Activated T-helper 2 cell treated with anti-CD3 and anti-CD28 coated beads, Interferon-gamma antibody, Interleukin-2, Interleukin-4, amounts not matched to agents 10 μg/mL and 5 μg/mL and 100 μg/mL, durations not matched to agents 14 hours and 24 hours and 36 hours (primary cell): ENCODE data around the gene NUP188. TPM values are rescaled to one million over a fixed set of nuclear protein-coding genes. Genes with fewer than 3 reads are reported as not detected.
"Not testable (repeated sequence)": the region's sequence is repeated elsewhere in the genome, so short reads cannot be mapped to it uniquely, and the experiment has no call there.

Source experiments
- DNase-seq: peaks from one replicate; pipeline ENCODE4 v3.0.0; 2021; ENCODE audit warnings: low spot score
- H3K27ac Mint-ChIP-seq: one replicate; pipeline ENCODE4 v1.8.0; 2021; ENCODE audit warnings: mixed read lengths
- H3K27me3 Mint-ChIP-seq: one replicate; pipeline ENCODE4 v1.8.0; 2021; ENCODE audit warnings: low read depth, mixed read lengths
- H3K36me3 Mint-ChIP-seq: one replicate; pipeline ENCODE4 v1.8.0; 2021; ENCODE audit warnings: low read depth, mixed read lengths
- H3K4me1 Mint-ChIP-seq: one replicate; pipeline ENCODE4 v1.8.0; 2021; ENCODE audit warnings: low read depth, mixed read lengths
- H3K4me3 Mint-ChIP-seq: one replicate; pipeline ENCODE4 v1.8.0; 2021; ENCODE audit warnings: low read depth, mild to moderate bottlenecking, moderate library complexity, mixed read lengths
- H3K9me3 Mint-ChIP-seq: one replicate; pipeline ENCODE4 v1.8.0; 2021; ENCODE audit warnings: mixed read lengths
- intact Hi-C: fragments of 100-400 bp; cut with micrococcal nuclease; formaldehyde crosslinking; loops from one replicate; pipeline ENCODE4 v1.15.1; 2023
- total RNA-seq: library from RNA; stranded (reverse); gene quantifications from 2 replicates; pipeline ENCODE4 v1.2.3, GENCODE V29; 2022

NUP188 gene
- total RNA-seq, 1 donor from 2014 or later: 175 TPM

DNA sequence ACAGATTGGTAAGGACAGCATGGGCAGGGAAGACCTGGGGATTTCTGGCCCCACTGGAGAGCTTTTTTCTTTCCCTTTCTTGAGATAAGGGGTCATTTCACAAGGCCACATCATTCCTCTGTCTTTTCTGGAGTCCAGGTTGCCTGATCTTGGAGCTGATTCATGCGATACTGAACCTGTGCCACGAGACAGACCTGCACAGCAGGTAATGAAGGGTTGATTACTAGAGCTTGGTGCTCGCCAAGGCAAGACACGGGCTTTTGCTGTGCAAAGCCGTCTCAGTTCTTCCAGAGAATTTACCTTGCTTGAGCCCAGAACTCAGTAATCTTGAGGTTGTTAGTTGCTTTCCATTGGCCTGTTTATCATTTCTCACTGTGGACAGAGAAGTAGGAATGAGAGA lies 39.2 kb downstream of the NUP188 start:
- no peaks in the 10 kb centered on the region for H3K27me3 Mint-ChIP-seq
- peaks cover 66% of the 10 kb centered on the region for H3K36me3 Mint-ChIP-seq
- no peaks in the 10 kb centered on the region for H3K4me1 Mint-ChIP-seq
- no peaks in the 10 kb centered on the region for H3K9me3 Mint-ChIP-seq
- H3K27ac Mint-ChIP-seq: peak overlapping the region; percentile 10
- intact Hi-C loops: no loop called here
- H3K4me3 Mint-ChIP-seq: no peak overlapping the region
- no peak for DNase-seq

DNA sequence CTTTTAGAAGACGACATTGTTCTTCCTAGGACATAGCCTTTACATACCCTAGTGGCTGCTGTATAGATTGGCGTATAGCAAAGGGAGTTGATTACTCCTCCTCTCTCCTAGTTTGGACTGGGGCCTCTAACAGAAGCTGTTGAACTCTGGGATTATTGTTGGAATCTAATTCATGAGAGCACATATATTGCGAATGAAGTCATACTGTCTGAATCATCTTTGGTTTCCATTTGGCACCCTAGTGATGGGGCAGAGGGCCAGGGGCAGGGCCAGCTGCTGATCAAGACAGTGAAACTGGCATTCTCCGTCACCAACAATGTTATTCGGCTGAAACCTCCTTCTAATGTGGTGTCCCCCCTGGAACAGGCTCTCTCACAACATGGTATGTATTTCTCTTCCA lies 40.3 kb downstream of the NUP188 start:
- Mint-ChIP-seq H3K4me1 (no peaks in the 10 kb centered on the region), H3K4me3 (no peak overlapping the region), H3K36me3 (peaks cover 67% of the 10 kb centered on the region), H3K27ac (no peak overlapping the region), H3K27me3 (no peaks in the 10 kb centered on the region), H3K9me3 (no peaks in the 10 kb centered on the region)
- no peak for DNase-seq
- intact Hi-C loops: no loop called here

DNA sequence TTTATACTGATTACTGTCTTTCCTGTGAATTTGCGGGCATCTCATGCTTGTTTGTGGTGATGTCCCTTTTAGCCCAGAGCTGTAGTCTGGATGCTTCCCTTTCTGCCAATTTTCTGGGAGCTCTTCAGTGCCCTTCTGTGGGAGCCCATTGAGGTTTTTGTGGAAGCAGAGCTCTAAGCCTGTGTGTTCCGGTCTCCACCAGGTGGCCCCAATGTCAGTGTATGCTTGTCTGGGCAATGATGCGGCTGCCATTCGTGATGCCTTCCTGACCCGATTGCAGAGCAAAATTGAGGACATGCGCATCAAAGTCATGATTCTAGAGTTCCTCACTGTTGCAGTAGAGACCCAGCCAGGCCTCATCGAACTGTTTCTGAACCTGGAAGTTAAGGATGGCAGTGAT lies 45.5 kb downstream of the NUP188 start:
- H3K9me3 Mint-ChIP-seq: no peaks in the 10 kb centered on the region
- peaks cover 67% of the 10 kb centered on the region for H3K36me3 Mint-ChIP-seq
- peaks cover 7% of the 10 kb centered on the region for H3K4me1 Mint-ChIP-seq
- no peak overlapping the region for H3K4me3 Mint-ChIP-seq
- DNase-seq: no peak
- H3K27me3 Mint-ChIP-seq: no peaks in the 10 kb centered on the region
- H3K27ac Mint-ChIP-seq: no peak overlapping the region
- intact Hi-C loops: no loop called here

DNA sequence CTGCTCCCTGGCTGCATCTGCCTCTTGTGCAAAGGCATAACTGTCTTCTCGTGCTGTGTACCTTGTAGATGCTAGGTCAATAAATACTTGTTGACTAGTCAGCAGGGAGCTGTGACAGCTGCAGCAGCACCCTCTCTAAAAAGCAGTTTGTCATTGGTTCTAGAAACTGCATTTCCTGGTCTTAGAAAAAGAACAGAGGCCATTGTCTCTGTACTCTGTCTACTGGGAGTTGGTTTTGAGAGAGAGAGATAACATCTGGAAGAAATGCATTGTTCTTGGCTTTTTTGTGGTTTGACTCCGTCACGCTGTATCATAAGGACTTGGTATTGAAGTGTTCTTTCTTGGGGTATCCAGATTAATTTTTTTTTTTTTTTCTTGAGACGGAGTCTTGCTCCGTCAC lies 48.3 kb downstream of the NUP188 start:
- H3K36me3 Mint-ChIP-seq: peaks cover 83% of the 10 kb centered on the region
- H3K27ac Mint-ChIP-seq: no peak overlapping the region
- no peaks in the 10 kb centered on the region for H3K9me3 Mint-ChIP-seq
- no peak overlapping the region for H3K4me3 Mint-ChIP-seq
- H3K27me3 Mint-ChIP-seq: no peaks in the 10 kb centered on the region
- peaks cover 11% of the 10 kb centered on the region for H3K4me1 Mint-ChIP-seq
- intact Hi-C loops: no loop called here
- DNase-seq: no peak

DNA sequence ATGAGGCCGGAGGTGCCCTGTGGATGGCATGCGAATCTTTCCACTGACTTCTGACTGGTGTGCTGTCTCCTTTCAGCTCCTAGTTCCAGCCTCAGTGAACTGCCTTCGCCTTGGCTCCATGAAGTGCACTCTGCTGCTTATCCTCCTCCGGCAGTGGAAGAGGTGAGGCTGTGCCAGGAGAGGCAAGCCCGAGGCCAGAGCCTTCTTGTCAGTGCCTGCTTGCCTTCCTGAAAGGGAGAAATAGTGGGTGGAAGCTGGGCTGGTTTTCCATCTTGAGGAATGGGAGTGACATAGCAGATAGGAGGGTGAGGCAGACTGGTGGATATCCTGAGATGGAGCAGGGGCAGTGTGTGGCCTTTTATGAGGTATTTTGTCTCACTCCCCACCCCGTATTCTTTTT lies 51.0 kb downstream of the NUP188 start:
- no peak for DNase-seq
- H3K36me3 Mint-ChIP-seq: peaks cover 91% of the 10 kb centered on the region
- H3K9me3 Mint-ChIP-seq: no peaks in the 10 kb centered on the region
- H3K27me3 Mint-ChIP-seq: no peaks in the 10 kb centered on the region
- H3K4me1 Mint-ChIP-seq: peaks cover 11% of the 10 kb centered on the region
- H3K4me3 Mint-ChIP-seq: no peak overlapping the region
- intact Hi-C loops: no loop called here
- H3K27ac Mint-ChIP-seq: no peak overlapping the region

DNA sequence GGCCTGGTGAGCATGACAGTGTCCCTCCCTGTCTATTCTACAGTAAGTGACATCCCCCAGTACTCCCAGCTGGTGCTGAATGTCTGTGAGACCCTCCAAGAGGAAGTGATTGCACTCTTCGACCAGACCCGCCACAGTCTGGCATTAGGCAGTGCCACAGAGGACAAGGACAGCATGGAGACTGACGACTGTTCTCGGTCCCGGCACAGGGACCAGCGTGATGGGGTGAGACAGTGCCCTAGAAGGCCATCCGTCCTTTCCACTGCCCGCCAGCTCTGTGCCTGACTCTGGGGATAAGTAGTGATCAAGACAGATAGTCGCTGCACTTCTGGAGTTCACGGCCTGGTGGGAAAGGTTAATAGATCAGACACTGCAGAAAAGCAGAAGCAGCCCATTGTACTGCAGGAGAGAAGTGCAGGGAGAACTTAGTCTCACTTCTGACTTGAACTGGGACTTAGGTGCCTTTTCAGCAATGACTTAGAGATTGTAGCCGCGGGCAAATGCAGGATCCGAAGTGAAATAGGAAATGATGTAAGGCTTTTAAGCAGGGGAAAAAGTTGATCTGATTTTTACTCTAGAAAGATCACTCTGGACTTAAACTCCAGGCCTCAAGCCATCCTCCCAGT lies 52.2 kb downstream of the NUP188 start:
- Mint-ChIP-seq H3K27ac (no peak overlapping the region), H3K4me3 (no peak overlapping the region), H3K4me1 (peaks cover 11% of the 10 kb centered on the region), H3K36me3 (peaks cover 82% of the 10 kb centered on the region), H3K9me3 (no peaks in the 10 kb centered on the region), H3K27me3 (no peaks in the 10 kb centered on the region)
- intact Hi-C loops: no loop called here
- DNase-seq: no peak

DNA sequence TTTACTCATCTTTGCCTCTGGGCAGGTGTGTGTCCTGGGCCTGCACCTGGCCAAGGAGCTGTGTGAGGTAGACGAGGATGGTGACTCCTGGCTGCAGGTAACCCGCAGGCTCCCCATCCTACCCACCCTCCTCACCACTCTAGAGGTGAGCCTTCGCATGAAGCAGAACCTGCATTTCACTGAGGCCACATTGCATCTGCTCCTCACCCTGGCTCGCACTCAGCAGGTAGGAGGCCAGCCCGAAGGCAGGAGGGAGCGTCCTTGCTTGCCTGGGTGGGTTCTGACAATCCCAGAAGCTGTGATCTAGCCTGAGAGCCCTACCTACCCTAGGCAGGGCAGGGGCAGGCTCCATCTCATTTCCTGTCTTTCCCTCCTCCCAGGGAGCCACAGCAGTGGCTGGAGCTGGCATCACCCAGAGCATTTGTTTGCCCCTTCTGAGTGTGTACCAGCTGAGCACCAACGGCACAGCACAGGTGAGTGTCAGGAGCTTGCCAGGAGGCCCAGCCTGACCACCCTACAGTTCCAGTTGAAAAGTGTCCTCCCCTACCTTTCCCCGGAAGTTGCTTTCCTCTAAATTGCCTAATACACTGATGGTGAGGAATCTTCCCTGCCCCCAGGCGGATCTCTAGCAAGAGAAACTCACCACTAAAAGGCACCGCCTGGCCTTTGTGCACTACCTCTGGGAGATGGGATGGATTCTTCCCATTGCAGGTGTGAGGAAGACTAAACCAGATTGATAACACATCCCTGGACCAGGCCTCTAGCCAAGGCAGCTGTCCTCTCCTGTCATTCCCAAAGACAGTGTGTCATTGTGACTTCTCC lies 54.2 kb downstream of the NUP188 start:
- no peaks in the 10 kb centered on the region for H3K27me3 Mint-ChIP-seq
- DNase-seq: no peak
- peaks cover 6% of the 10 kb centered on the region for H3K4me1 Mint-ChIP-seq
- no peak overlapping the region for H3K4me3 Mint-ChIP-seq
- H3K9me3 Mint-ChIP-seq: no peaks in the 10 kb centered on the region
- intact Hi-C loops: no loop called here
- H3K27ac Mint-ChIP-seq: no peak overlapping the region
- peaks cover 84% of the 10 kb centered on the region for H3K36me3 Mint-ChIP-seq

DNA sequence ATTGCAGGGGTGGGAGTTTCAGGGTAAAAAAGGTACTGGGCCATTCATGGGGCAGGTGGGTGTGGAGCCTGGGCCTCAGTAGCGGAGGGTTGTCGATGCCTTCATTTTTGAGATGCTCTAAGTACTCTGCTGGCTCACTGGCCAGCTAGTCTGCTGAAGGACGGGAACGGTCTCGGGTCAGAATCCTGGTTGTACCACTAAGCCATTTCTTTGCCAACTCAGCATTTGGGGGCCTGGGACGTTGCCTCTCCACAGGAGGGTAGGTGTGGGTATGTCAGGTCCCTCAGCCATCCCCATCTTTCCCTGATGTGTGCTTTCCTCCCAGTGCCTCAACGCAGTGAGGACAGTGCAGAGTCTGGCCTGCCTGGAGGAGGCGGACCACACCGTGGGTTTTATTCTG lies 55.5 kb downstream of the NUP188 start:
- Mint-ChIP-seq H3K36me3 (peaks cover 81% of the 10 kb centered on the region), H3K9me3 (no peaks in the 10 kb centered on the region), H3K4me1 (peaks cover 6% of the 10 kb centered on the region), H3K27me3 (no peaks in the 10 kb centered on the region), H3K4me3 (no peak overlapping the region), H3K27ac (no peak overlapping the region)
- intact Hi-C loops: no loop called here
- DNase-seq: no peak

DNA sequence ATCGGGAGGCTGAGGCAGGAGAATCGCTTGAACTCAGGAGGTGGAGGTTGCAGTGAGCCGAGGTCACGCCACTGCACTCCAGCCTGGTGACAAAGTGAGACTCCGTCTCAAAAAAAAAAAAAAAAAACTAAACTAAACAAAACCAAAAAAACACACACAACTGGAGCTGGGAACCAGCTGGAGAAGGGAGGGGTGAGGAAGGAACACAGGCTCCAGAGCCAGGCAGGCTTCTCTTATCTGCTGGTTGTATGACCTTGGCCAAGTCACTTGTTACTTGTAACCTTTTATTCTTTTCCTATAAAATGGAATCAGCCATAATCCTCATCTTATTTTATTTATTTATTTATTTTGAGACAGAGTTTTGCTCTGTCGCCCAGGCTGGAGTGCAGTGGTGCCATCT lies 56.7 kb downstream of the NUP188 start:
- H3K9me3 Mint-ChIP-seq, H3K27me3 Mint-ChIP-seq, H3K27ac Mint-ChIP-seq, H3K4me3 Mint-ChIP-seq, intact Hi-C loops, DNase-seq, H3K4me1 Mint-ChIP-seq: not testable (repeated sequence)
- peaks cover 71% of the 10 kb centered on the region for H3K36me3 Mint-ChIP-seq

DNA sequence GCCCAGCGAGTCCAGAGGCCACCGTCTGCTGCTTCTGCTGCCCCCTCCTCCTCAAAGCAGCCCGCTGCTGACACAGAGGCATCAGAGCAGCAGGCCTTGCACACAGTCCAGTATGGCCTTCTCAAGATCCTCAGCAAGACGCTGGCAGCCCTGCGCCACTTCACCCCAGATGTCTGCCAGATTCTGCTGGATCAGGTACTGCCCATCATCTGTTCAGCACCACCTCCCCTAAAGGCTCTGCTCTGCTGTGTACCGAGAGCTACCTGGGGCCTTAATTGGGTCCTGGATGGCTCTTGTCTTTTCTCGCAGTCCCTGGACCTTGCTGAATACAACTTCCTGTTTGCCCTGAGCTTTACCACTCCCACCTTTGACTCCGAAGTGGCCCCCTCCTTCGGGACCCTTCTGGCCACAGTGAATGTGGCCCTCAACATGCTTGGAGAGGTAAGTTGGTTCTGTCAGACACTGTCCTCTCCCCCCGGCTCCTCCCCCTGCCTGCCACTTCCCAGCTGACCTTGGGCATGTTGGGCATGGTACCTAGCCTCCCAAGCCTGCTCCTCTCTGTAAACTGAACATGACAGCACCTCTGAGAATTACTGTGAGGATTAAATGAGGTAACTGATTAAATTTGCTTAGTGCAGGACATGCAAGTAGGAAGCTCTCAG lies 58.0 kb downstream of the NUP188 start:
- Mint-ChIP-seq H3K4me3 (no peak overlapping the region), H3K4me1 (peaks cover 2% of the 10 kb centered on the region), H3K36me3 (peaks cover 58% of the 10 kb centered on the region), H3K9me3 (no peaks in the 10 kb centered on the region), H3K27me3 (no peaks in the 10 kb centered on the region), H3K27ac (peak overlapping the region; percentile 17)
- DNase-seq: no peak
- intact Hi-C loops: no loop called here

DNA sequence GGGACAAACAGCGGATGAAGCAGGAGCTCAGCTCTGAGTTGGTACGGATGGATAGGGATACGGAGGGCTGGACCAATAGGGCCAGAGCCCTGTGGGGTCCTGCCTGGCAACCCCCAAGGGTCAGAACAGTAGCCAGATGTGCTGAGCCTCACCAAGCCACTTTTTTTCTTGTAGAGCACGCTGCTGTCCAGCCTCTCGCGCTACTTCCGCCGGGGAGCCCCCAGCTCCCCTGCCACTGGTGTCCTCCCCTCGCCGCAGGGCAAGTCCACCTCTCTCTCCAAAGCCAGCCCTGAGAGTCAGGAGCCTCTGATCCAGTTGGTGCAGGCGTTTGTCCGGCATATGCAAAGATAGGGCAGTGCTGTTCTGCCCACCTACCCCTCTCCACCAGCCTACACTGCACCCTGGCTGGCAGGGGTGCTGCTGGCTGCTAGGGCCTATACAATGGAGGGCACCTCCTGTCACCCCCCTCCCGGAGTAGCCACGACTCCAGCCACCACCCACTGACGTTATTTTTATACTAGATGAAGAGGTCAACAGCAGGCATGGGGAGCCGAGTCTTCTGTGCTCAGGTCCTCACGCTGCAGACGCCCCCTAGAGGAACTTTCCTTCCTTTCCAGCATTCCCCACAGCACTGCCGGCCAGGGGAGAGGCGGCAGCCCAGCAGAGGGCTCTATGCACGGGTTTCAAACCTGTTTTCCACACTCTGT lies 59.0 kb downstream of the NUP188 start:
- H3K36me3 Mint-ChIP-seq: peaks cover 49% of the 10 kb centered on the region
- no peak overlapping the region for H3K27ac Mint-ChIP-seq
- peak; percentile 32 for DNase-seq
- H3K9me3 Mint-ChIP-seq: no peaks in the 10 kb centered on the region
- H3K4me1 Mint-ChIP-seq: peaks cover 2% of the 10 kb centered on the region
- intact Hi-C loops: no loop called here
- no peaks in the 10 kb centered on the region for H3K27me3 Mint-ChIP-seq
- no peak overlapping the region for H3K4me3 Mint-ChIP-seq

DNA sequence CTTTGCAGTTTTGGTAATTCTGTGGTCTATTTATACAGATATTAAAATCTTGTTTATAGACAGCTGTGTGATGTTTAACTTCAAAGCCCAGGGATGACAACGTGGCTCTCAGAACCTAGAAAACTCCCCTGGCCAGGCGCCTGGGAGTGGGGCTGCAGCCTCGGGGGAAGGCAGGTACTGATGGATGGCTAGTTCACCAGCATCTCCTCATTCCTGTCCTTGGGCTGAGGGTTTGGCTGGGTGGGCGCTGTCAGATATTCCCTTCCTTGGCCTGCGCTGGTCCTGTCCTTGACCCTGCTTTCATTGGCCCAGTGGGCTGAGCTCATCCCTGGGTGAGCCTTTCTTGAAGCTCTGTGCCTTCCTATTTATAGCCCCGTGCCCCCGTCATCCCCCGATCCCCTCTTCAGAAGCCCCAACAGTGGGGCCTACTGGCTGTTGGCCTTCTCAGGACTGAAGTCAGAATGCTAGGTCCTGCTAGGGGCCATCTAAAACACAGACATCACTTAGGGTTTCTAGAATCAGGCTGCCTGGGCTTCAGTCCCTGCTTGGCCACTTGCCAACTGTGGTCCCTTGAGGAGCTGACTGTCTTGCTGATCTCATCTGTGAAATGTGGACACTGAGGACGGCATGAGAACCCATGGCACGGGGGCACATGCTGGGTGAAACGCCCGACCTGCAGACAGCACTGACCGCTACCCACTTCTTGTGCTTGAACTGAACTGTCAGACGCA lies 59.7 kb downstream of the NUP188 start:
- peak overlapping the region; percentile 5 for H3K27ac Mint-ChIP-seq
- intact Hi-C loops: no loop called here
- peaks cover 45% of the 10 kb centered on the region for H3K36me3 Mint-ChIP-seq
- no peaks in the 10 kb centered on the region for H3K27me3 Mint-ChIP-seq
- peaks cover 2% of the 10 kb centered on the region for H3K4me1 Mint-ChIP-seq
- H3K4me3 Mint-ChIP-seq: no peak overlapping the region
- DNase-seq: no peak
- no peaks in the 10 kb centered on the region for H3K9me3 Mint-ChIP-seq
